ENCODE measurements around the gene FCGBP.

FCGBP gene

GRCh38 chr19:39951686-39952085 lies 17.3 kb upstream of the FCGBP start:
- no peak overlapping the region for H3K4me3 ChIP-seq (ENCODE audit: low read depth in 1 of 2, low read length in 1 of 2)
- H3K9me3 ChIP-seq: no peaks in the 10 kb centered on the region
- H3K27me3 ChIP-seq: peaks cover 54% of the 10 kb centered on the region
- H3K36me3 ChIP-seq: no peaks in the 10 kb centered on the region
- no peak for TF ChIP-seq CTCF (IDR thresholded peaks at IDR 0.05)
- no peak overlapping the region for H3K27ac ChIP-seq
- peaks cover 22 to 61% of the 10 kb centered on the region in 2 experiments for H3K4me1 ChIP-seq (ENCODE audit: control insufficient read depth in 1 of 2, insufficient read depth in 1 of 2, low read depth in 1 of 2, low read length in 1 of 2)

- no peak overlapping the region for H3K27ac ChIP-seq
- peaks cover 22 to 63% of the 10 kb centered on the region in 2 experiments for H3K4me1 ChIP-seq (ENCODE audit: control insufficient read depth in 1 of 2, insufficient read depth in 1 of 2, low read depth in 1 of 2, low read length in 1 of 2)
- no peak for TF ChIP-seq CTCF (IDR thresholded peaks at IDR 0.05)
- no peaks in the 10 kb centered on the region for H3K36me3 ChIP-seq
- H3K4me3 ChIP-seq (ENCODE audit: low read depth in 1 of 2, low read length in 1 of 2): no peak overlapping the region
- H3K9me3 ChIP-seq: no peaks in the 10 kb centered on the region
- peaks cover 54% of the 10 kb centered on the region for H3K27me3 ChIP-seq
Measured at GRCh38 chr19:39951065-39951650, 16.7 kb upstream of the FCGBP start.

GRCh38 chr19:39949026-39949747 lies 14.8 kb upstream of the FCGBP start:
- Histone ChIP-seq H3K4me3 (ENCODE audit: low read depth in 1 of 2, low read length in 1 of 2) (no peak overlapping the region), H3K9me3 (no peaks in the 10 kb centered on the region), H3K4me1 (ENCODE audit: control insufficient read depth in 1 of 2, insufficient read depth in 1 of 2, low read depth in 1 of 2, low read length in 1 of 2) (peaks cover 22 to 67% of the 10 kb centered on the region in 2 experiments), H3K27ac (no peak overlapping the region), H3K27me3 (peaks cover 63% of the 10 kb centered on the region), H3K36me3 (no peaks in the 10 kb centered on the region)
- TF ChIP-seq CTCF (IDR thresholded peaks at IDR 0.05): no peak

- no peak overlapping the region for H3K27ac ChIP-seq
- H3K36me3 ChIP-seq: no peaks in the 10 kb centered on the region
- H3K4me1 ChIP-seq (ENCODE audit: control insufficient read depth in 1 of 2, insufficient read depth in 1 of 2, low read depth in 1 of 2, low read length in 1 of 2): peaks cover 18 to 67% of the 10 kb centered on the region in 2 experiments
- peaks cover 63% of the 10 kb centered on the region for H3K27me3 ChIP-seq
- no peak overlapping the region for H3K4me3 ChIP-seq (ENCODE audit: low read depth in 1 of 2, low read length in 1 of 2)
- H3K9me3 ChIP-seq: no peaks in the 10 kb centered on the region
- TF ChIP-seq CTCF (IDR thresholded peaks at IDR 0.05): no peak
Measured at GRCh38 chr19:39946532-39946931, 12.1 kb upstream of the FCGBP start.

- no peaks in the 10 kb centered on the region for H3K36me3 ChIP-seq
- peaks cover 56% of the 10 kb centered on the region for H3K27me3 ChIP-seq
- H3K4me3 ChIP-seq (ENCODE audit: low read depth in 1 of 2, low read length in 1 of 2): peak overlapping the region in 1 of 2 experiments; percentile 0
- H3K27ac ChIP-seq: no peak overlapping the region
- no peak for TF ChIP-seq CTCF (IDR thresholded peaks at IDR 0.05)
- peaks cover 23 to 72% of the 10 kb centered on the region in 2 experiments for H3K4me1 ChIP-seq (ENCODE audit: control insufficient read depth in 1 of 2, insufficient read depth in 1 of 2, low read depth in 1 of 2, low read length in 1 of 2)
- H3K9me3 ChIP-seq: no peaks in the 10 kb centered on the region
Measured at GRCh38 chr19:39943586-39943985, 9.2 kb upstream of the FCGBP start.

All from neutrophil (primary cell).